Measurements from ENCODE around the gene IL1RAPL2. TPM values are rescaled to one million over a fixed set of nuclear protein-coding genes. Genes with fewer than 3 reads are reported as not detected.
"Not testable (repeated sequence)": the region's sequence is repeated elsewhere in the genome, so short reads cannot be mapped to it uniquely, and the experiment has no call there.

Gene IL1RAPL2
- not detected for total RNA-seq

GRCh38 chrX:104565791-104566680 is at the start of gene IL1RAPL2:
TSS of gene IL1RAPL2 (plus strand) at chrX:104566199.
- Mint-ChIP-seq H3K36me3 (no peaks in the 10 kb centered on the region), H3K4me3 (no peak within 1 kb of the TSS), H3K4me1 (ENCODE audit: low read depth) (no peaks in the 10 kb centered on the region), H3K27me3 (peaks cover 22% of the 10 kb centered on the region), H3K27ac (no peak within 1 kb of the TSS), H3K9me3 (no peaks in the 10 kb centered on the region)
- peak; percentile 11 for DNase-seq
- intact Hi-C loops (cut with micrococcal nuclease) = no loop called here
- ChIA-PET POLR2A (no interaction called here), CTCF (no interaction called here)

GRCh38 chrX:104522386-104522785 is 43.6 kb upstream of the IL1RAPL2 start:
- ChIA-PET CTCF (no interaction called here), POLR2A (no interaction called here)
- Mint-ChIP-seq H3K27me3 (peaks cover 4% of the 10 kb centered on the region), H3K27ac (no peak overlapping the region), H3K9me3 (no peaks in the 10 kb centered on the region), H3K4me3 (no peak overlapping the region), H3K4me1 (ENCODE audit: low read depth) (no peaks in the 10 kb centered on the region), H3K36me3 (no peaks in the 10 kb centered on the region)
- DNase-seq = no peak
- intact Hi-C loops (cut with micrococcal nuclease) = no loop called here

- ChIA-PET CTCF (no interaction called here), POLR2A (no interaction called here)
- no peak overlapping the region for H3K4me3 Mint-ChIP-seq
- intact Hi-C loops (cut with micrococcal nuclease) = no loop called here
- no peak overlapping the region for H3K27ac Mint-ChIP-seq
- peaks cover 4% of the 10 kb centered on the region for H3K27me3 Mint-ChIP-seq
- no peaks in the 10 kb centered on the region for H3K9me3 Mint-ChIP-seq
- no peak for DNase-seq
- no peaks in the 10 kb centered on the region for H3K36me3 Mint-ChIP-seq
- H3K4me1 Mint-ChIP-seq (ENCODE audit: low read depth) = no peaks in the 10 kb centered on the region
These were observed 42.1 kb upstream of the IL1RAPL2 start for GRCh38 chrX:104523858-104524257.

- ChIA-PET POLR2A (no interaction called here), CTCF (no interaction called here)
- H3K36me3 Mint-ChIP-seq = no peaks in the 10 kb centered on the region
- no peak overlapping the region for H3K4me3 Mint-ChIP-seq
- H3K27ac Mint-ChIP-seq = no peak overlapping the region
- no peaks in the 10 kb centered on the region for H3K4me1 Mint-ChIP-seq (ENCODE audit: low read depth)
- peaks cover 6% of the 10 kb centered on the region for H3K9me3 Mint-ChIP-seq
- no peaks in the 10 kb centered on the region for H3K27me3 Mint-ChIP-seq
- intact Hi-C loops (cut with micrococcal nuclease) = no loop called here
- DNase-seq = no peak
These were observed 26.9 kb upstream of the IL1RAPL2 start for GRCh38 chrX:104539081-104539480.

- H3K36me3 Mint-ChIP-seq; H3K9me3 Mint-ChIP-seq; POLR2A ChIA-PET; H3K27me3 Mint-ChIP-seq; H3K4me1 Mint-ChIP-seq (ENCODE audit: low read depth); intact Hi-C loops (cut with micrococcal nuclease); H3K27ac Mint-ChIP-seq; H3K4me3 Mint-ChIP-seq; CTCF ChIA-PET; DNase-seq: not testable (repeated sequence)
These were observed 23.6 kb upstream of the IL1RAPL2 start for GRCh38 chrX:104542447-104542846.

- Mint-ChIP-seq H3K4me1 (ENCODE audit: low read depth) (no peaks in the 10 kb centered on the region), H3K9me3 (no peaks in the 10 kb centered on the region), H3K27ac (no peak overlapping the region), H3K4me3 (no peak overlapping the region), H3K27me3 (peaks cover 22% of the 10 kb centered on the region), H3K36me3 (no peaks in the 10 kb centered on the region)
- ChIA-PET POLR2A (no interaction called here), CTCF (no interaction called here)
- intact Hi-C loops (cut with micrococcal nuclease) = no loop called here
- DNase-seq = no peak
These were observed 1.7 kb upstream of the IL1RAPL2 start for GRCh38 chrX:104564335-104564734.

- Mint-ChIP-seq H3K27me3 (peaks cover 22% of the 10 kb centered on the region), H3K4me1 (ENCODE audit: low read depth) (no peaks in the 10 kb centered on the region), H3K9me3 (no peaks in the 10 kb centered on the region), H3K36me3 (no peaks in the 10 kb centered on the region), H3K4me3 (no peak overlapping the region), H3K27ac (no peak overlapping the region)
- DNase-seq = no peak
- ChIA-PET POLR2A (no interaction called here), CTCF (no interaction called here)
- intact Hi-C loops (cut with micrococcal nuclease) = no loop called here
These were observed 887 bp upstream of the IL1RAPL2 start for GRCh38 chrX:104564921-104565703.

GRCh38 chrX:104566681-104567501 is 892 bp downstream of the IL1RAPL2 start:
- intact Hi-C loops (cut with micrococcal nuclease) = no loop called here

GRCh38 chrX:104567506-104567905 is 1.5 kb downstream of the IL1RAPL2 start:
- Mint-ChIP-seq H3K4me3 (no peak overlapping the region), H3K36me3 (no peaks in the 10 kb centered on the region), H3K9me3 (no peaks in the 10 kb centered on the region), H3K27me3 (peaks cover 22% of the 10 kb centered on the region), H3K27ac (no peak overlapping the region), H3K4me1 (ENCODE audit: low read depth) (no peaks in the 10 kb centered on the region)
- intact Hi-C loops (cut with micrococcal nuclease) = no loop called here
- ChIA-PET CTCF (no interaction called here), POLR2A (no interaction called here)
- DNase-seq = no peak

More at GRCh38 chrX:104566681-104567501, 892 bp downstream of the IL1RAPL2 start:
- POLR2A ChIA-PET = no interaction called here
- Mint-ChIP-seq H3K27ac (no peak overlapping the region), H3K4me1 (ENCODE audit: low read depth) (no peaks in the 10 kb centered on the region), H3K4me3 (no peak overlapping the region), H3K27me3 (peaks cover 22% of the 10 kb centered on the region), H3K36me3 (no peaks in the 10 kb centered on the region), H3K9me3 (no peaks in the 10 kb centered on the region)
- no peak for DNase-seq
- CTCF ChIA-PET = no interaction called here

- Mint-ChIP-seq H3K9me3 (no peaks in the 10 kb centered on the region), H3K4me3 (no peak overlapping the region), H3K4me1 (ENCODE audit: low read depth) (no peaks in the 10 kb centered on the region), H3K36me3 (no peaks in the 10 kb centered on the region), H3K27me3 (peaks cover 22% of the 10 kb centered on the region), H3K27ac (no peak overlapping the region)
- POLR2A ChIA-PET = no interaction called here
- CTCF ChIA-PET = no interaction called here
- intact Hi-C loops (cut with micrococcal nuclease) = no loop called here
- DNase-seq = no peak
These were observed 2.4 kb downstream of the IL1RAPL2 start for GRCh38 chrX:104568304-104568915.

- CTCF ChIA-PET = no interaction called here
- Mint-ChIP-seq H3K36me3 (no peaks in the 10 kb centered on the region), H3K4me3 (no peak overlapping the region), H3K4me1 (ENCODE audit: low read depth) (no peaks in the 10 kb centered on the region), H3K27ac (no peak overlapping the region), H3K9me3 (no peaks in the 10 kb centered on the region), H3K27me3 (no peaks in the 10 kb centered on the region)
- DNase-seq = no peak
- intact Hi-C loops (cut with micrococcal nuclease) = no loop called here
- POLR2A ChIA-PET = no interaction called here
These were observed 52.3 kb downstream of the IL1RAPL2 start for GRCh38 chrX:104618106-104618895.

Data from activated CD4-positive, alpha-beta memory T cell treated with anti-CD3 and anti-CD28 coated beads for 36 hours (primary cell).